GM21526 (cell line): ENCODE results near the gene NOP16.
"Not testable (repeated sequence)": the region's sequence is repeated elsewhere in the genome, so short reads cannot be mapped to it uniquely, and the experiment has no call there.

ENCODE experiments used
- ATAC-seq: cut with Tn5 transposase; IDR thresholded peaks from one replicate; pipeline ENCODE4 v1.9.1; 2021; ENCODE audit warnings: moderate library complexity; ENCODE audit not compliant: unreplicated experiment, low FRiP score

NOP16 gene

GRCh38 chr5:176410486-176411180, 22.2 kb upstream of the NOP16 start:
- ATAC-seq, result no peak

- ATAC-seq, result no peak
Measured at GRCh38 chr5:176409765-176410164, 21.4 kb upstream of the NOP16 start.

GRCh38 chr5:176408590-176408989, 20.2 kb upstream of the NOP16 start:
- no peak for ATAC-seq

- ATAC-seq, result not testable (repeated sequence)
Measured at GRCh38 chr5:176408252-176408573, 19.8 kb upstream of the NOP16 start.

GRCh38 chr5:176407456-176408251, 19.3 kb upstream of the NOP16 start:
- no peak for ATAC-seq

- no peak for ATAC-seq
Measured at GRCh38 chr5:176406436-176407052, 18.1 kb upstream of the NOP16 start.

- no peak for ATAC-seq
Measured at GRCh38 chr5:176405656-176406435, 17.4 kb upstream of the NOP16 start.

- ATAC-seq, result no peak
Measured at GRCh38 chr5:176401281-176402205, 13.1 kb upstream of the NOP16 start.

- ATAC-seq, result no peak
Measured at GRCh38 chr5:176400382-176401156, 12.2 kb upstream of the NOP16 start.

- no peak for ATAC-seq
Measured at GRCh38 chr5:176397736-176398420, 9.5 kb upstream of the NOP16 start.

GRCh38 chr5:176396330-176396729, 7.9 kb upstream of the NOP16 start:
- ATAC-seq, result no peak

- no peak for ATAC-seq
Measured at GRCh38 chr5:176394881-176395675, 6.7 kb upstream of the NOP16 start.

- no peak for ATAC-seq
Measured at GRCh38 chr5:176394096-176394495, 5.7 kb upstream of the NOP16 start.

GRCh38 chr5:176392526-176392925, 4.1 kb upstream of the NOP16 start:
- ATAC-seq, result no peak

- no peak for ATAC-seq
Measured at GRCh38 chr5:176391999-176392398, 3.6 kb upstream of the NOP16 start.

- no peak for ATAC-seq
Measured at GRCh38 chr5:176391479-176391878, 3.1 kb upstream of the NOP16 start.

GRCh38 chr5:176389135-176390123, 1.0 kb upstream of the NOP16 start:
- peak; percentile 35 for ATAC-seq
